Measurements from ENCODE around the gene CLDN8.

CLDN8 gene

DNA sequence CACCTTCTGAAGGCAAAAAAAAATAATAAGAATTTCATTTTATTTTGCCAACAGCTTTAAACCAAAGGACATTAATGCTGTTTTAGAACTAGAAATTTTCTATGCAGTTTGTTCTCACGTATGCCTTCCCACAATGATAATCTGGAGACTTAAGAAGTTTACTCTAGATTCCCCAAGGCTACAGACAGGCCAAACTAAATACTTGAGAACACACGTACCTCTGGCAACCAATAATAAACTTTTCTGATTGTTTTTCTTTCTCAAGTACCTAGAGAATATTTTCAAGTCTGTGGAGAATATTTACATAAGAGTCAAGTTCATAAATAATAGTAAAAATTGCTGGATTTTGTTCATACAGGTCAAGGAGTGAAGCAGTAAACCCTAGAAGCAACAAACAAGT, 15.9 kb downstream of the CLDN8 start:
- DNase-seq (ENCODE audit: low spot score): no peak

DNA sequence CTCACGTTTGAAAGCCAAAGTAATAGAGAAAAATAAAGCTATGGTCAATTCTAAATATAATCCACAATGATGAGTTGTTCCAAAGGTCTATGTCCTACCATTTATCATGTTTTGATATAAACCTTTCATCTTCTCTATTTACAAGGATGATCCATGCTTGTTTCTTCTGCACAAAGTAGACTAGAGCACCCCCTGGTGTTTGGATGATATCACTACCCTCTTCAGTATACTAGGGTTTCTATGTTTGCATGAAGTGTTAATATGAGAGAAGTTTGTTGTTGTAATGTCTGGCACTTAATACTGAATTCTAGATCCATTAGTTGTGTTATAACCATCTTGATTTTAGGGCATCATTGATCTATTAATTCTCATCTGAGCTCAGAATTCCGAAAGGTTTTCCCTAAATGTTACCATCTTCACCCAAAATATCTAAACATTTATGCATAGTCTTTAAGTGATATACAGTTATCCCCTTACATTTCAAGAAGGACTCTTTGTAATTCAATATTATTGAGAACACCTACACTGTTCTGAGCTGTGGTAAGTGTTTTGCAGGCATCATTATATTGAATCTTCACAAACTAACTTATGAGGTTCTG, 21.1 kb downstream of the CLDN8 start:
- DNase-seq (ENCODE audit: low spot score): peak; percentile 53

DNA sequence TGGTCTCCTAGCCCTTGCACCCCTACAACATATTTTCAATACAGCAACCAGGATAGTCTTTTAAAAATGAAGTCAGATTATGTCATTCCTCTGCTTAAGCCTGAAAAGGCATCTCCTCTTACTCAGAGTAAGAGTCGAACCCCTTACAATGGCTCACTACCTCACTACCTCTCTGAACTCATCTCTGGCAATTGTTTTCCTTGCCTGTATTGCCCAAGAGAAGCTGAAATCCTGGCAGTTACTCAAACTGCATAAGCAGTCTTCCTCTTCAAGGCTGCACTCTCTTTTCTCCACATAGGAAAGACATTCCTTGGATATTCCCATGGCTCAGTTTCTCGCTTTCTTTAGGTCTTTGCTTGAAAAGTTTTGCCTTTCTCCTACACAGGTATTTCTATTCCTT, 22.7 kb downstream of the CLDN8 start:
- no peak for DNase-seq (ENCODE audit: low spot score)

DNA sequence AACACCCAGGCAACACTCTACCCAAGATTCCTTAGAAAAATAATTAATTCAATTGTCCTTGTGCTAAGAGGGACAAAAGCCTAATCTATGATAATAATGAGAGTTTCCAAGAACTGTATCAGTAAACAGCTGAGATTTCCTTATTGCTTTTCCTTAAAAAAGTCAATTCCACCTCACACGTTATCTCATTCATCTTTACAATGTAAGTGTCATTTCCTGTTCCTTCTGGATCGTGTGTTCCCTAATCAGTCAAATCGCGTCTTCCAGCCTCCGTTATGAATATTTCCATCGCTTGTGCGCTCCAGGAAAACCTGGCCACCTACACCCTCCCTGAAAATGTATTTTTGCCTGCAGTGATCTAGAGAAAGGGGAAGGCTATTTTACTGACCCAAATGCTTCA, 25.3 kb downstream of the CLDN8 start:
- no peak for DNase-seq (ENCODE audit: low spot score)

DNA sequence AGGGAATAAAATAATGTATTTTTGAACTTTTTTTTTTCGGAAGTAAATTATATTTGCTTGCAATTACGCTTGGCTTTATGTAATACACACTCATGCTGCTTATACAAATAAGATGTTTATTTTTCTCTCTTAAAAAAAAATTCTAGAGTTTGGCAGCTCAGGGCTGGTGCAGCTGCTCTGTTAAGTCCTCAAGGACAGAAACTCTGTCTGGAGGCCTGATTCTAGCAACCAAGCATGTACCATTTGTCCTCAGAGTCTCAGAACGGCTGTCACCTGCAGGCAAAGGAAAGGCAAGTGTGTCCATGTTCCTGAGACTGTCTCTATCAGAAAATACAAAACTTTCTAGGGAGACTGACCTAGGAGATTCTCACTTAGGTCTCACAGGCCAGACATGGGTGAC, 26.1 kb downstream of the CLDN8 start:
- DNase-seq (ENCODE audit: low spot score): no peak

DNA sequence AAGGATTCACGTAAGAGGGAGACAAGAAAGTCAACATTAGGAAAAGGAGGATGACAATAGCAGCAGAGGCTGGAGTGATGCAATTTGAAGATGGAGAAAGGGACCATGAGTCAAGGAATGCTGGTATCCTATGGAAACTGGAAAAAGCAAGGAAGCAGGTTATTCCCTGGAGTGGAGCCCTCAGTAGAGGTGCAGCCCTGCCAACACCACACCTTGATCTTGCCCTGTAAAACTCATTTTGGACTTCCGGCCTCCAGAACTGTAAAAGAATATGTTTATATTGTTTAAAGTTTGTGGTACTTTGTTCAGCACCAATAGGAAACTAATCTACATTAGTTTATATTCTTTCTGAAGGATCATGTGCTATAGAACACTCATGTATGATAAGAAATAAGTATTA, 29.7 kb downstream of the CLDN8 start:
- no peak for DNase-seq (ENCODE audit: low spot score)

DNA sequence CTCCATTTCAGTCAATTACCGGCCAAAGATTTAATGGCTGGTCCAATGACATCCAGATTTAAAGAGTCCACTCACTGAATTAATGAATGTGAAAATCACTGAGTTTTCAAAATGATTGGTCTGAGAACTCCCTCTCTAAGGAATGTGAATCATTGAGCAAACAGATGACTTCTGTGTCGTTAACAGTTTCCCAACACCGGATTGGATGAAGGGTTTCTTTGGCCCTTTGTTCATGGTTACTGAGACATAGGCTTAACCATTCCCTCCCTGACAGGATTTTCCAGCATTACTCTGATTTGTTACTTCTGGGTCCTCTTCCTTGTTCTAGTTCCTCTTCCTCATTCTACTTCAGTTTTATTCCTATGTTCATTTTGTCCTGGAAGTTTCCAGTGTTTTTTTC, 47.8 kb downstream of the CLDN8 start:
- DNase-seq (ENCODE audit: low spot score): no peak

DNA sequence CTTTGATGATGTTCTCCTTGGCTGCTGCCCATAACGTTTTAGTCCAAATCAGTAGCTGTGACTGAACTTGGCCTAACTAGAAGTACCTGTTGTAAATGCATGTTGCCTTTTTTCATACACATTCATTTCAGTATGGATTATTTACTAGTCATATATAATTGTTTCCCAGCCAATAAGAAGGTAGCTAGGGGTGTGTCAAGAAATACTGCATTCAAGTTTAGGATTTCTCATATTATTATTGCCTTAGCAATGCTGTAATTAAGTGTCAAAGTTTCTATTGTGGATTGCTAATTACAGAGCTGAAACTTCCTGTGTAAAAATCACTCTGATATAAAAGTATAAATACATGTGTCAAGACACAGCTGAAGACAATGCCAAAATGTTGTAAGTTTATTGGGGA, 49.2 kb downstream of the CLDN8 start, which contains the start of gene CLDN17:
Gene CLDN17 (minus strand): TSS at position 101 of the 400 bp plus-strand sequence. CDS start 188 bp downstream, outside the sequence.
- DNase-seq (ENCODE audit: low spot score): no peak

DNA sequence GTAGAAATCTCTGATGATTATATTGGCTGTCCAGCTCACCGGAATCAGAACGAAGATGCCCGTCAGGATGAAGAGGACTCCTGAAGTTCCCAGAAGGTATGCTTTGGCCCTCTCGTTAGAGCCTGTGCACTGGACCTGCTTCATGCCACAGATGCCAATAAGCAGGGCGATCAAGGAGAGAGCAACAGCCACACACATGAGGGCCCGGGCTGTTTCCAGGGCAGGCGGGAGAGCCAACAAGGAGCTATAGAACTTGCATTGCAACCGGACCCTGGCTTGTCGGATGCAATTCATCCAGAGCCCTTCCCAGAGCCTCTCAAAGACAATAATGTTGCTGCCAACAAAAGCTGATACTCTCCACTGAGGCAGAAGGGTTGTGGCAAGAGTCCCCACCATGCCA, 49.7 kb downstream of the CLDN8 start:
- DNase-seq (ENCODE audit: low spot score): no peak

DNA sequence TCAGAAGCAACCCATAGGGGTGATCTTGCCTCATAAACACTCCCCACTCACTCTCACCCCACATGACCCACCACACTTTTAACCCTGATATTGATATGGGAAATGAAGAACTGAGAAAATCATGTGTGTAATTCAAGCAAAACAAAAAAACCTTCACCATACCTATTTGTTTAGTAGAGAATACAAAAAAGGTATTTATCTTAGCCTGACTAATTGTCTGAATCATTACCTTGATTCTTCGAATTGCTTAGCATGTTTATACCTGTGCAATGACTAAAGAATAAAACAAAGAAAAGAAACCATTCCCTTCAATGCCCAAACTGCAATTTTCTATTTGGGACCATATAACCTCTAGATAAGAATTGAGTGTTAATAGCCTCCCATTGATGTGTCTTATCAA, 51.1 kb downstream of the CLDN8 start:
- DNase-seq (ENCODE audit: low spot score): no peak

Data from SW480 (cell line).